RWPE1 (cell line): Measurements from ENCODE around the gene PEAK1.

Experiments used
- CTCF ChIA-PET: fragments of 350-600 bp; sonication (Branson Sonifier 250); formaldehyde crosslinking; extraction: SDS; loops from one replicate; lab custom pipeline; 2021; lab: Yijun Ruan, JAX
- POLR2A ChIA-PET: fragments of 400-600 bp; formaldehyde crosslinking; extraction: SDS; loops from one replicate; lab custom pipeline; 2020; ENCODE audit warnings: antibody characterized with exemption; ENCODE audit not compliant: low non-redundant PET; lab: Yijun Ruan, JAX
- DNase-seq: peaks from one replicate; pipeline ENCODE4 v3.0.0; 2012; ENCODE audit warnings: low spot score
- H3K27ac ChIP-seq: fragments of 450-650 bp; 2 replicates; pipeline ENCODE4 v1.5.1; 2017
- TF ChIP-seq, protein P1 (sequence below): fragments of 450-650 bp; conservative IDR thresholded peaks from 2 replicates; pipeline ENCODE4 v1.5.1; 2017; ENCODE audit warnings: low read depth, mild to moderate bottlenecking

Gene PEAK1

DNA sequence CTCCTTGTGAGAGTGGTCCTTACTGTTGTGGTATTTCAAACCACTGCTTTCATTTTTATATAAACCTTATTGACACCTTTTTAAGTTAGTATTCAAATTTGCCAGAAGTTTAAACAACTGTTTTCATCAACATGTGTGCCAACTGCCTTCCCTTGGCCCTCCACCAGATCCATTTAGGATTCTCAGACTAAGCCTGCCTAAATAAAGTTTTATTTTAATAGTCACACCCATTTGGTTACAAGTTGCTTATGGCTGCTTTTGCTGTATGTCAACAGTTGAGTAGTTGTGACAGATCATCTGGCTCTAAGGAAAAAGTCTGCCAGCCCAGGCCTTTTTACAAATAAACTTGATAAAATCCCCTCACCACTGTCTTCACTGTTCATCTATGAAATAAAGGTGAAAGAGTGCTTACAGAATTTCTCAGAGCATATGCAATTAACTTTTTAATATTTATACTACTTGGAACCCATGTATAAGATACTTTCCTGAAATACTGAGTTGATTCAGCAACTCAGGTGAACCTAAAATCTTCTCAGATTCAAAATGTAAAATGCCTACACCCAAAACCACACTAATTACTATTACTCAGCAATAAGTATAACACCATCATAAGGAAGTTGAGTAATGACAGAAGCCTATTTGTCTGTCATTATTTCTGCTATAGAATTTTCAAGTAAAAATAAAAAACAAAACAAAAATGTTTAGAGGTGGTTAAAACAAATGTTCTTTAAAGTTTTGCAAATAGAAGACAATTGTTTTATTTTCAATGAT is 35.1 kb downstream of the PEAK1 start:
- TF ChIP-seq, protein P1, sequence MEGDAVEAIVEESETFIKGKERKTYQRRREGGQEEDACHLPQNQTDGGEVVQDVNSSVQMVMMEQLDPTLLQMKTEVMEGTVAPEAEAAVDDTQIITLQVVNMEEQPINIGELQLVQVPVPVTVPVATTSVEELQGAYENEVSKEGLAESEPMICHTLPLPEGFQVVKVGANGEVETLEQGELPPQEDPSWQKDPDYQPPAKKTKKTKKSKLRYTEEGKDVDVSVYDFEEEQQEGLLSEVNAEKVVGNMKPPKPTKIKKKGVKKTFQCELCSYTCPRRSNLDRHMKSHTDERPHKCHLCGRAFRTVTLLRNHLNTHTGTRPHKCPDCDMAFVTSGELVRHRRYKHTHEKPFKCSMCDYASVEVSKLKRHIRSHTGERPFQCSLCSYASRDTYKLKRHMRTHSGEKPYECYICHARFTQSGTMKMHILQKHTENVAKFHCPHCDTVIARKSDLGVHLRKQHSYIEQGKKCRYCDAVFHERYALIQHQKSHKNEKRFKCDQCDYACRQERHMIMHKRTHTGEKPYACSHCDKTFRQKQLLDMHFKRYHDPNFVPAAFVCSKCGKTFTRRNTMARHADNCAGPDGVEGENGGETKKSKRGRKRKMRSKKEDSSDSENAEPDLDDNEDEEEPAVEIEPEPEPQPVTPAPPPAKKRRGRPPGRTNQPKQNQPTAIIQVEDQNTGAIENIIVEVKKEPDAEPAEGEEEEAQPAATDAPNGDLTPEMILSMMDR: no peak
- DNase-seq: no peak
- ChIA-PET CTCF (no interaction called here), POLR2A (no interaction called here)
- H3K27ac ChIP-seq: no peak overlapping the region

DNA sequence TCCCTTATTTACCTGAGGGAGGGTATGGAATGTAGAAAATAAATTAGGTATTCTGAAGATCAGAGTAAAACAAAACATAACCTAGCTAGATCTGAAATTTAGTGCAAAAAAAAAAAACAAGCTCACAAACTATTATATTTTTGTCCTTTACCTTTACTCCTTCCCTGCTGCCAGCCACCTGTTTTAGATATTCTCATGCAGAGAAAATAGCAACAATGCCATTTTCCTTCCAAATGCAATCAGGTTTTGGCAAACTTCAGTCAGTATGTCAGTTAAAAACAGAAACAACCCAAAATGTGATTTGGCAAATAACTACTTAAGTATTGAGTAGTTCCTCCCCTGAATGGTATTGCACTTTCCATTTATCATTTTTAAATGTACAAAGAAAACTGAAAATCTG is 35.8 kb downstream of the PEAK1 start:
- no peak overlapping the region for H3K27ac ChIP-seq
- TF ChIP-seq, protein P1: no peak
- ChIA-PET CTCF (no interaction called here), POLR2A (no interaction called here)
- DNase-seq: no peak

DNA sequence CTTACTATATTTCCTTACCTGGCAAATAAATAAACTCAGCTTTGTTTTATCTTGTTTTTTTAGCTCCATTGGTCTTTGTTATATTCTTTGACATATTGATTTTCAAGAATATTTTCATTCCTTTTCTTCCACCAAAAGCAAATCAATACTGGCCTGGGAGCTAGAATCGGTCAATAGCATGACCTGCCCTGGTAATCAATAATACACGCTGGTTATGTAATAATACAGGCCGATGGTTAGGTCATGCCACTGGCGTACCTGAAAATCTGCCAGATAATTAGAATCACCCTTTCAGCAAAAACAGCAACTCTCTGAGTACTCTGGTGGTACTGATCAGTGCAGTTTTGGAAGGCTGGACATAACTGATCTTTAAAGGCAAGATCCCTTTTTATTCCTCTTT is 39.9 kb downstream of the PEAK1 start:
- ChIA-PET POLR2A (no interaction called here), CTCF (interaction anchor here (0.6 to 0.7 kb wide), 2 partner anchors 793 to 1094 kb away, joined by 3 to 4 read pairs; no protein-coding TSS in a partner anchor)
- H3K27ac ChIP-seq: no peak overlapping the region
- TF ChIP-seq, protein P1: no peak
- DNase-seq: no peak

DNA sequence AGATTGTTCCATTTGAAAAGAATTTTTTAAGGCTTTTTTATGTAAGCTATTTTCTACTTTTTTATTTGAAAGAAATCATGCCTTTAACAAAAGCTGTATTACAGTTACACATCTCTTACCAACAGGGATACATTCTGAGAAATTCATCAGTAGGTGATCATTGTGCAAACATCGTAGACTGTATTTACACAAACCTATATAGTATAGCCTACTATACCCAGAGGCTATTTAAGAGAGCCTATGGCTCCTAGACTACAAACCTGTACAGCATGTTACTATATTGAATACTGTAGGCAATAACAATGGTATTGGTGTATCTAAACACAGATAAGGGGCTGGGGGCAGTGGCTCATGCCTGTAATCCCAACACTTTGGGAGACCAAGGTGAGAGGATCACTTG is 43.1 kb downstream of the PEAK1 start:
- CTCF ChIA-PET: no interaction called here
- no peak for DNase-seq
- TF ChIP-seq, protein P1: no peak
- no peak overlapping the region for H3K27ac ChIP-seq
- POLR2A ChIA-PET: no interaction called here

DNA sequence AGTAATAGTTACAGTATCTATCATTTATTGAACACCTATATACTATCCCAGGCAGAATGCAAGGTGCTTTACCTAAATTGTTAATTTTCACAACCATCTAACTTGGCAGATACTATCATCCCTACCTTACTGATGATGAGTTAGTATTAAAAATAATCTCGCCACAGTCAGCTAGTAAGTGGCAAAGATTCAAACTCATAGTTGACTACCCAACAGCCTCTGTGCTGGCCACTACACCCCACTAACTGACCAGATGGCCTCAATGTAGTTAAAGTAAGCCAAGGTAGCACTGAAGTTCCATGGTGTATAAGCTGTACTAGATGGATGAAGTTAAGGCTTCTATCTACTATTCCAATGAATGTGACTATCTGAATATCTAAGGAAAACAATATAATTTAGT is 44.8 kb downstream of the PEAK1 start:
- ChIA-PET CTCF (interaction anchor here (0.6 kb wide), 1 partner anchor 24 kb away, joined by 5 read pairs; no protein-coding TSS in a partner anchor), POLR2A (no interaction called here)
- H3K27ac ChIP-seq: no peak overlapping the region
- no peak for DNase-seq
- TF ChIP-seq, protein P1: no peak

DNA sequence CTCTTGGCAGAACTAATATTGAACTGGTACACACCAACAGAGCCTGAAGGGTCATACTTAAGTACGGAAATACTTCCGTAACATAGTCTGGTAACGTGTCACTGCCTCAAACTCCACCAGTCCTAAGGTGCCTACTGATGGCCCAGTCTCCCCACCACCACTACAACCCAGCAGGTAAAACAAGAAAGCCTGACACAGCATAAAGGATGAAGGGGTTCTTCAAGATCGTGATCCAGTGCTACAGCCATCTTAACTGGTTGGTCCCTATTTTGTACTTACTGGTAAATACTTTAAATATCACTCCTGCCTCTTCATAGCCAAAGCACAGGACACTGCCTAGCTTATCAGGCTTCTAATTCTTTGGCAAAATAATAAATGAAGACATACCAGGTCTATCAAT is 46.5 kb downstream of the PEAK1 start:
- DNase-seq: no peak
- TF ChIP-seq, protein P1: no peak
- H3K27ac ChIP-seq: no peak overlapping the region
- POLR2A ChIA-PET: no interaction called here
- CTCF ChIA-PET: no interaction called here
